ENCODE results near the gene CAPN10.
"Not testable (repeated sequence)": the region's sequence is repeated elsewhere in the genome, so short reads cannot be mapped to it uniquely, and the experiment has no call there.

The CAPN10 gene

DNA sequence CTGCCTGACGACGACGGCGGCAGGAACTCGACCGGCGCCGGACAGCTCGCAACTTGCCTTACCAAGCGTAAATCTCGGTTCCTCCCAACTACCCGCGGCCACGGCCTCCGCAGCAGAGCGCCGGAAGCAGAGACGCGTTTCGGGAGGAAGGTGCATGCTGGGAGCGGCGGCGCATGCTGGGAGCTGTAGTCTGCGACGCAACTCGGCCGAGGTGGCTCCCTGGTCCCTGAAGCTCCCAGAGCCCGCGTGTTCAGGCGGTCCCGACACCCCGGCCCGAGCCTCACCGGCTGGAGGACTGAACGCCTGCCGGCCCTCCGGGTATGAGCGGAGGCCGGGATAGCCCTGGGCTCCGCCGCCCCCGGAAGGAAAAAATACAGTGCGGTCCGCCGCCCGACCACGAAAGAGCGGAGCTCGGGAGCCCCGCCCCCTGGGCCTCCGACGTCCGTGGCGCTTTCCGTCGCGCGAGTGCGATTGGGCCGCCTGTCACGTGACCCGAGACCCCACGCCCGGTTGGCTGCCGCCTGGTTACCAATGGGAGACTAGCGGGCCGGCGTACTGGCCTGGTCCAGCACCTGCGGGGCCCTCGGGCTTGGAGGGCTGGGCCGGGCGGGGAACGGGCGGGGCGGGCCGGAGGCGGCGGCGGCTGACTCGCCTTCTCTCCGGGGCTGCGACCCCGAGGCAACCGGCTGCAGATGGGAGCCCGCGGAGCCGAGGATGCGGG, at the start of gene CAPN10:
Gene CAPN10 (plus strand): TSS at position 537 of the 721 bp plus-strand sequence. CDS start 178 bp downstream, at position 715.
- Histone ChIP-seq H4K20me1 (ENCODE audit: low read depth, low read length) (peaks cover 7% of the 10 kb centered on the region; the same call in 1 of the 2 replicates), H3K27ac (ENCODE audit: low read depth, low read length) (peak within 1 kb of the TSS; percentile 96), H3K27me3 (ENCODE audit: low read length) (no peaks in the 10 kb centered on the region), H3F3A (ENCODE audit: insufficient read depth) (peaks cover 18% of the 10 kb centered on the region), H3K4me3 (ENCODE audit: insufficient read depth, low read length, poor library complexity, severe bottlenecking) (peak within 1 kb of the TSS; percentile 94), H2AFZ (ENCODE audit: low read depth, low read length, severe bottlenecking) (peak within 1 kb of the TSS; percentile 71), H3K9me2 (replicated peaks; ENCODE audit: insufficient read depth, low read length) (no peaks in the 10 kb centered on the region), H3K4me2 (ENCODE audit: low read depth, low read length, poor library complexity, severe bottlenecking) (peak within 1 kb of the TSS; percentile 88), H3K9ac (ENCODE audit: low read length) (peak within 1 kb of the TSS; percentile 90), H3K36me3 (ENCODE audit: low read length) (no peaks in the 10 kb centered on the region), H3K79me2 (ENCODE audit: insufficient read depth, low read length) (peaks cover 65% of the 10 kb centered on the region), H3K9me3 (ENCODE audit: insufficient read depth, low read length) (no peaks in the 10 kb centered on the region)
- TF ChIP-seq, protein P1, sequence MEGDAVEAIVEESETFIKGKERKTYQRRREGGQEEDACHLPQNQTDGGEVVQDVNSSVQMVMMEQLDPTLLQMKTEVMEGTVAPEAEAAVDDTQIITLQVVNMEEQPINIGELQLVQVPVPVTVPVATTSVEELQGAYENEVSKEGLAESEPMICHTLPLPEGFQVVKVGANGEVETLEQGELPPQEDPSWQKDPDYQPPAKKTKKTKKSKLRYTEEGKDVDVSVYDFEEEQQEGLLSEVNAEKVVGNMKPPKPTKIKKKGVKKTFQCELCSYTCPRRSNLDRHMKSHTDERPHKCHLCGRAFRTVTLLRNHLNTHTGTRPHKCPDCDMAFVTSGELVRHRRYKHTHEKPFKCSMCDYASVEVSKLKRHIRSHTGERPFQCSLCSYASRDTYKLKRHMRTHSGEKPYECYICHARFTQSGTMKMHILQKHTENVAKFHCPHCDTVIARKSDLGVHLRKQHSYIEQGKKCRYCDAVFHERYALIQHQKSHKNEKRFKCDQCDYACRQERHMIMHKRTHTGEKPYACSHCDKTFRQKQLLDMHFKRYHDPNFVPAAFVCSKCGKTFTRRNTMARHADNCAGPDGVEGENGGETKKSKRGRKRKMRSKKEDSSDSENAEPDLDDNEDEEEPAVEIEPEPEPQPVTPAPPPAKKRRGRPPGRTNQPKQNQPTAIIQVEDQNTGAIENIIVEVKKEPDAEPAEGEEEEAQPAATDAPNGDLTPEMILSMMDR (IDR thresholded peaks at IDR 0.05; ENCODE audit: insufficient read depth, low read length, poor library complexity, severe bottlenecking), result no peak
- TF ChIP-seq EZH2phosphoT487 (conservative IDR thresholded peaks at IDR 0.05; ENCODE audit: low read length), result no peak

GRCh38 chr2:240538031-240538780, 48.3 kb upstream of the CAPN10 start:
- H3K9me2 ChIP-seq (replicated peaks; ENCODE audit: insufficient read depth, low read length), result no peaks in the 10 kb centered on the region
- peaks cover 3% of the 10 kb centered on the region; the same call in 1 of the 2 replicates for H4K20me1 ChIP-seq (ENCODE audit: low read depth, low read length)
- no peaks in the 10 kb centered on the region for H3K9me3 ChIP-seq (ENCODE audit: insufficient read depth, low read length)
- H3K9ac ChIP-seq (ENCODE audit: low read length), result no peak overlapping the region
- no peak overlapping the region for H3K27ac ChIP-seq (ENCODE audit: low read depth, low read length)
- H2AFZ ChIP-seq (ENCODE audit: low read depth, low read length, severe bottlenecking), result no peak overlapping the region
- no peaks in the 10 kb centered on the region for H3K27me3 ChIP-seq (ENCODE audit: low read length)
- no peaks in the 10 kb centered on the region for H3F3A ChIP-seq (ENCODE audit: insufficient read depth)
- peaks cover 10% of the 10 kb centered on the region for H3K79me2 ChIP-seq (ENCODE audit: insufficient read depth, low read length)
- no peak overlapping the region for H3K4me3 ChIP-seq (ENCODE audit: insufficient read depth, low read length, poor library complexity, severe bottlenecking)
- H3K36me3 ChIP-seq (ENCODE audit: low read length), result peaks cover 16% of the 10 kb centered on the region
- H3K4me2 ChIP-seq (ENCODE audit: low read depth, low read length, poor library complexity, severe bottlenecking), result no peak overlapping the region
- TF ChIP-seq, protein P1 (IDR thresholded peaks at IDR 0.05; ENCODE audit: insufficient read depth, low read length, poor library complexity, severe bottlenecking), result no peak
- TF ChIP-seq EZH2phosphoT487 (conservative IDR thresholded peaks at IDR 0.05; ENCODE audit: low read length), result no peak

DNA sequence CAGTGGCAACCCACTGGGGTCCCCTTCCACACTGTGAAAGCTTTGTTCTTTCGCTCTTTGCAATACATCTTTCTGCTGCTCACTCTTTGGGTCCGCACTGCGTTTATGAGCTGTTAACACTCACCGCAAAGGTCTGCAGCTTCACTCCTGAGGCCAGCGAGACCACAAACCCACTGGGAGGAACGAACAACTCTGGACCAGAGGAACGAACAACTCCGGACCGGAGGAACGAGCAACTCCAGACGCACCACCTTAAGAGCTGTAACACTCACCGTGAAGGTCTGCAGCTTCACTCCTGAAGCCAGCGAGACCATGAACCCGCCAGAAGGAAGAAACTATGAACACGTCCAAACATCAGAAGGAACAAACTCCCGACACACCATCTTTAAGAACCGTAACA, 47.4 kb upstream of the CAPN10 start:
- not testable (repeated sequence) for H3K9me2 ChIP-seq (replicated peaks; ENCODE audit: insufficient read depth, low read length); H2AFZ ChIP-seq (ENCODE audit: low read depth, low read length, severe bottlenecking); H4K20me1 ChIP-seq (ENCODE audit: low read depth, low read length); H3K4me2 ChIP-seq (ENCODE audit: low read depth, low read length, poor library complexity, severe bottlenecking); H3K9ac ChIP-seq (ENCODE audit: low read length); H3K4me3 ChIP-seq (ENCODE audit: insufficient read depth, low read length, poor library complexity, severe bottlenecking); H3F3A ChIP-seq (ENCODE audit: insufficient read depth); H3K27ac ChIP-seq (ENCODE audit: low read depth, low read length); H3K27me3 ChIP-seq (ENCODE audit: low read length); H3K79me2 ChIP-seq (ENCODE audit: insufficient read depth, low read length); H3K9me3 ChIP-seq (ENCODE audit: insufficient read depth, low read length)
- H3K36me3 ChIP-seq (ENCODE audit: low read length), result peaks cover 13% of the 10 kb centered on the region; the same call in 1 of the 2 replicates

Measured in SU-DHL-6 (cell line).